ENCODE measurements around the gene ADAMTS20. TPM values are rescaled to one million over a fixed set of nuclear protein-coding genes. Genes with fewer than 3 reads are reported as not detected.

ADAMTS20 gene
- total RNA-seq, 2 donors from 2014 or later, result not detected

DNA sequence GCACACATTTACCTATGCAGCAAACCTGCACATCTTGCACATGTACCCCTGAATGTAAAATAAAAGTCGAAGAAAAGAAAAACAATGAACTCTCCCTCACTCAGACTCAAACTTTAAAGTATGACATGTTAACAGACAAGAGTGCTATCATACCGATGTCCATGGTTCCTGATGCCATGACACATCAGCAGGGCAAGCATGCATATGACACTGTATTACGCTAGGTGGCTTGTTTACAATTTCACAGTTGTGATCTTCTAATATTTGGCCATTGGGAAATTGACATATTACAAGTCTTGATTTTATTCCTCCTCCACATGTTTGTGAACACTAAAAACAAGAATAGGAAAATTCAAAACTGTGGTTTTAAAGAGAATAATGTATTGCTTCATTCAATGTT, 126.6 kb downstream of the ADAMTS20 start:
- H3K27ac ChIP-seq, result no peak overlapping the region
- H3K27me3 ChIP-seq, result no peaks in the 10 kb centered on the region
- no peaks in the 10 kb centered on the region for H3K9me3 ChIP-seq
- H3K4me3 ChIP-seq, result no peak overlapping the region
- H3K36me3 ChIP-seq, result no peaks in the 10 kb centered on the region
- no peak for DNase-seq
- intact Hi-C loops (cut with DNase I), result no loop called here
- no peak overlapping the region for H3K9ac ChIP-seq (ENCODE audit: low read depth in 2 of 2, low read length in 2 of 2)
- no peak for TF ChIP-seq CTCF (IDR thresholded peaks at IDR 0.05)
- no peaks in the 10 kb centered on the region for H3K4me1 ChIP-seq

DNA sequence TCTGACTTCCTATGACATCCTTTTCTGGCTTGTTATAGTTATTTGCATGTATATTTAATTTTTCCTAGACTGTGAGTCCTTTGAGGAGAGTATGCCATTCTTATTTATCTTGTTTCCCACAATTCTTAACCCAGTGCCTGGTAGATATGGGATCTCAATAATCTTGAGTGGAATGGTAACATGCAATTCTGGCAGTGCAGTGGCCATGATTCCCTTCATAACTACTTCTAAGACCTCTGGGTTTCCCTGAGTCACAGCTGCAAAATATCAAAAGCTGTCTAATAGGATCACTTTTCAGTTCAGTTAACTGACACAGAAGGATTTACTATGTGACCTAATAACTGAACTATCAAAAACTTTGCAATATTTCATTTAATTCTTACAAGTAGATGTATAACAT, 135.0 kb downstream of the ADAMTS20 start:
- H3K4me1 ChIP-seq, result no peaks in the 10 kb centered on the region
- no peaks in the 10 kb centered on the region for H3K36me3 ChIP-seq
- H3K9me3 ChIP-seq, result no peaks in the 10 kb centered on the region
- no peak overlapping the region for H3K27ac ChIP-seq
- H3K27me3 ChIP-seq, result no peaks in the 10 kb centered on the region
- intact Hi-C loops (cut with DNase I), result loop anchor here (10.0 kb wide), 1 partner anchor 862 kb away; no protein-coding TSS in a partner anchor
- no peak for TF ChIP-seq CTCF (IDR thresholded peaks at IDR 0.05)
- H3K9ac ChIP-seq (ENCODE audit: low read depth in 2 of 2, low read length in 2 of 2), result no peak overlapping the region
- no peak for DNase-seq
- H3K4me3 ChIP-seq, result no peak overlapping the region

- DNase-seq, result no peak
- no peaks in the 10 kb centered on the region for H3K9me3 ChIP-seq
- intact Hi-C loops (cut with DNase I), result no loop called here
- no peak overlapping the region for H3K4me3 ChIP-seq
- no peak overlapping the region for H3K27ac ChIP-seq
- no peak for TF ChIP-seq CTCF (IDR thresholded peaks at IDR 0.05)
- H3K27me3 ChIP-seq, result no peaks in the 10 kb centered on the region
- H3K4me1 ChIP-seq, result no peaks in the 10 kb centered on the region
- H3K36me3 ChIP-seq, result no peaks in the 10 kb centered on the region
- H3K9ac ChIP-seq (ENCODE audit: low read depth in 2 of 2, low read length in 2 of 2), result no peak overlapping the region
Observed at GRCh38 chr12:43407816-43408645, 144.0 kb downstream of the ADAMTS20 start.

GRCh38 chr12:43406801-43407200, 145.2 kb downstream of the ADAMTS20 start:
- no peaks in the 10 kb centered on the region for H3K36me3 ChIP-seq
- H3K27me3 ChIP-seq, result no peaks in the 10 kb centered on the region
- no peak overlapping the region for H3K9ac ChIP-seq (ENCODE audit: low read depth in 2 of 2, low read length in 2 of 2)
- no peak for DNase-seq
- intact Hi-C loops (cut with DNase I), result no loop called here
- no peak for TF ChIP-seq CTCF (IDR thresholded peaks at IDR 0.05)
- no peak overlapping the region for H3K27ac ChIP-seq
- H3K4me1 ChIP-seq, result no peaks in the 10 kb centered on the region
- H3K4me3 ChIP-seq, result no peak overlapping the region
- H3K9me3 ChIP-seq, result no peaks in the 10 kb centered on the region

DNA sequence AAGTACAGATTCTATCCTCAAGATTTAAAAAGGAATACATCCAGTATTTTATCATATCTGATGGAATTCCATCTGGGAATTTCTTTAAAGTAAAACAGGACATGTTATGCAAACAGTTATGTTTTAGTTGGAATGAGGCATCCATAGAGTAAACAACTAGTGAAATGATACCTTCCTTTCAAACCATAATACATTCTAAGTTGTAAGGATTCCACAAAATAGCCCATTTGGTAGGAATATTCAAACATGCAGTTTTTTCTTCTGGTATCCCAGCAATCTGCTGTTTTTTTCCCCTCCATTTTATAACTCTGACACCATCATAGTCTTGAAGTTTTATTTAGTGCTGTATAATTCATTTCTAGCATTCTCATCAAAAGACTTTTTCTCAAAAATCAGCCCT, 149.6 kb downstream of the ADAMTS20 start:
- Histone ChIP-seq H3K9ac (ENCODE audit: low read depth in 2 of 2, low read length in 2 of 2) (no peak overlapping the region), H3K27me3 (no peaks in the 10 kb centered on the region), H3K9me3 (no peaks in the 10 kb centered on the region), H3K36me3 (no peaks in the 10 kb centered on the region), H3K4me1 (no peaks in the 10 kb centered on the region), H3K27ac (no peak overlapping the region), H3K4me3 (no peak overlapping the region)
- intact Hi-C loops (cut with DNase I), result no loop called here
- DNase-seq, result no peak
- no peak for TF ChIP-seq CTCF (IDR thresholded peaks at IDR 0.05)
